IMR-90 (cell line): Measurements from ENCODE around the gene PRKN. TPM values are rescaled to one million over a fixed set of nuclear protein-coding genes. Genes with fewer than 3 reads are reported as not detected.

Experiments
- ATAC-seq: fragments of 200-7000 bp; cut with Tn5 transposase; 2 replicates; pipeline ENCODE4 v1.9.1; 2020; ENCODE audit warnings: low read depth, mild to moderate bottlenecking, moderate library complexity
- BruUV-seq: library from RNA; stranded (reverse); fragments of 400-500 nt; replicated peaks from 2 replicates; lab custom pipeline; 2021; lab: Mats Ljungman, UMichigan
- CTCF ChIA-PET: fragments of 300-600 bp; formaldehyde crosslinking; extraction: SDS; loops from one replicate; lab custom pipeline; 2021; ENCODE audit warnings: antibody characterized with exemption; lab: Yijun Ruan, JAX
- POLR2A ChIA-PET: fragments of 300-600 bp; sonication (Branson Sonifier 250); formaldehyde crosslinking; loops from one replicate; lab custom pipeline; 2022; ENCODE audit warnings: antibody characterized with exemption; ENCODE audit not compliant: unreplicated experiment; lab: Charles Lee
- DNase-seq: peaks from one replicate; pipeline ENCODE4 v3.0.0; 2013
- H2AFZ ChIP-seq: replicated peaks from 2 replicates; pipeline ENCODE3; 2013; ENCODE audit warnings: low read length, mild to moderate bottlenecking; ENCODE audit not compliant: poor library complexity
- H2AK5ac ChIP-seq: 2 replicates; pipeline ENCODE4 v1.6.1; 2013; ENCODE audit warnings: low read depth, low read length, inconsistent platforms
- H2AK9ac ChIP-seq: replicated peaks from 2 replicates; pipeline ENCODE3; 2013; ENCODE audit warnings: mild to moderate bottlenecking, low read depth, low read length, moderate library complexity; ENCODE audit not compliant: poor library complexity
- H2BK120ac ChIP-seq: 2 replicates; pipeline ENCODE4 v1.6.1; 2013; ENCODE audit warnings: low read depth, low read length, inconsistent platforms
- H2BK15ac ChIP-seq: 3 replicates; pipeline ENCODE4 v1.6.1; 2013; ENCODE audit warnings: low read depth, low read length, inconsistent platforms
- H2BK20ac ChIP-seq: 2 replicates; pipeline ENCODE4 v1.6.1; 2013; ENCODE audit warnings: low read depth, mild to moderate bottlenecking, inconsistent platforms, low read length, moderate library complexity
- H2BK5ac ChIP-seq: 2 replicates; pipeline ENCODE4 v1.6.1; 2013; ENCODE audit warnings: mild to moderate bottlenecking, low read depth, low read length, inconsistent platforms; ENCODE audit not compliant: poor library complexity, severe bottlenecking
- H3K14ac ChIP-seq: replicated peaks from 2 replicates; pipeline ENCODE4 v1.6.1; 2013; ENCODE audit warnings: low read depth, low read length, inconsistent platforms
- H3K18ac ChIP-seq: 2 replicates; pipeline ENCODE4 v1.6.1; 2013; ENCODE audit warnings: low read depth, low read length, control low read depth
- H3K23ac ChIP-seq: 2 replicates; pipeline ENCODE4 v1.6.1; 2013; ENCODE audit warnings: low read depth, low read length, inconsistent platforms
- H3K27ac ChIP-seq: 2 replicates; pipeline ENCODE4 v1.5.1; 2013; ENCODE audit warnings: mild to moderate bottlenecking, control low read depth, low read length; ENCODE audit not compliant: insufficient read depth
- H3K27me3 ChIP-seq: 2 replicates; pipeline ENCODE4 v1.6.1; 2013; ENCODE audit warnings: low read length; ENCODE audit not compliant: control insufficient read depth, insufficient read depth
- H3K36me3 ChIP-seq: 2 replicates; pipeline ENCODE4 v1.6.1; 2013; ENCODE audit warnings: low read length, mixed read lengths; ENCODE audit not compliant: control insufficient read depth, insufficient read depth
- H3K4ac ChIP-seq: 2 replicates; pipeline ENCODE4 v1.6.1; 2013; ENCODE audit warnings: low read depth, low read length, inconsistent platforms
- H3K4me1 ChIP-seq: 2 replicates; pipeline ENCODE4 v1.6.1; 2013; ENCODE audit warnings: low read length, mixed read lengths; ENCODE audit not compliant: control insufficient read depth, insufficient read depth
- H3K4me2 ChIP-seq: 2 replicates; pipeline ENCODE4 v1.6.1; 2013; ENCODE audit warnings: low read depth, mild to moderate bottlenecking, control low read depth, low read length, moderate library complexity
- H3K4me3 ChIP-seq: 2 replicates; pipeline ENCODE4 v1.5.1; 2013; ENCODE audit warnings: low read depth, mild to moderate bottlenecking, control low read depth, low read length, moderate library complexity; ENCODE audit not compliant: insufficient read depth
- H3K56ac ChIP-seq: 2 replicates; pipeline ENCODE4 v1.6.1; 2013; ENCODE audit warnings: low read length, inconsistent platforms; ENCODE audit not compliant: insufficient read depth; ENCODE audit errors: extremely low read depth
- H3K79me1 ChIP-seq, 2 experiments: 2 replicates each; pipeline ENCODE4 v1.6.1; 2013; ENCODE audit warnings: low read length in 2 of 2, inconsistent platforms in 1 of 2, low read depth in 1 of 2
- H3K9ac ChIP-seq: 2 replicates; pipeline ENCODE4 v1.6.1; 2013; ENCODE audit warnings: low read depth, low read length, control low read depth
- H3K9me1 ChIP-seq: 2 replicates; pipeline ENCODE4 v1.6.1; 2013; ENCODE audit warnings: low read length, inconsistent platforms; ENCODE audit not compliant: insufficient read depth
- H3K9me3 ChIP-seq: 2 replicates; pipeline ENCODE4 v1.6.1; 2013; ENCODE audit warnings: low read length; ENCODE audit not compliant: control insufficient read depth, insufficient read depth
- H4K20me1 ChIP-seq: 2 replicates; pipeline ENCODE4 v1.6.1; 2013; ENCODE audit warnings: low read length, inconsistent platforms; ENCODE audit not compliant: insufficient read depth
- H4K5ac ChIP-seq: 2 replicates; pipeline ENCODE4 v1.6.1; 2013; ENCODE audit warnings: mild to moderate bottlenecking, low read depth, low read length, control low read depth
- H4K8ac ChIP-seq, 2 experiments: 2 replicates each; pipeline ENCODE4 v1.6.1; 2013; ENCODE audit warnings: low read depth in 2 of 2, low read length in 2 of 2, control low read depth in 1 of 2, inconsistent platforms in 1 of 2
- H4K91ac ChIP-seq: 2 replicates; pipeline ENCODE4 v1.6.1; 2013; ENCODE audit warnings: low read depth, low read length, inconsistent platforms; ENCODE audit not compliant: insufficient read depth
- CEBPB ChIP-seq: IDR thresholded peaks from 2 replicates; pipeline ENCODE4 v1.6.1; 2012; ENCODE audit warnings: low read depth, low read length, improper control_type of control experiment
- MXI1 ChIP-seq: IDR thresholded peaks from 2 replicates; pipeline ENCODE4 v1.6.1; 2012; ENCODE audit warnings: low read depth, mild to moderate bottlenecking, low read length, moderate library complexity, borderline replicate concordance
- RAD21 ChIP-seq: IDR thresholded peaks from 2 replicates; pipeline ENCODE4 v1.6.1; 2012; ENCODE audit warnings: low read length, improper control_type of control experiment
- RCOR1 ChIP-seq: IDR thresholded peaks from 2 replicates; pipeline ENCODE4 v1.6.1; 2012; ENCODE audit warnings: mild to moderate bottlenecking, low read length, improper control_type of control experiment; ENCODE audit not compliant: insufficient replicate concordance
- SMC3 ChIP-seq: fragments of 150-350 bp; IDR thresholded peaks from 2 replicates; pipeline ENCODE4 v1.6.1; 2016; ENCODE audit warnings: low read depth, mild to moderate bottlenecking, antibody characterized with exemption, low read length, moderate library complexity
- WGBS, 2 experiments: methylation state at CpG; one replicate each; pipeline versions ENCODE4 v1.1.5 to v1.1.7; 2013; ENCODE audit warnings: missing lambda C conversion rate in 2 of 2; ENCODE audit not compliant: insufficient read length in 1 of 2; ENCODE audit errors: extremely low coverage in 2 of 2; 5-methylcytosine and 5-hydroxymethylcytosine counted together
- dilution Hi-C: fragments of 300-500 bp; cut with HindIII; formaldehyde crosslinking; loops from one replicate; pipeline ENCODE4 v1.14.3; 2018; ENCODE audit warnings: low sequenced_read_pairs; ENCODE audit not compliant: unreplicated experiment
- in situ Hi-C: fragments of 300-500 bp; cut with MboI; formaldehyde crosslinking; loops from 3 replicates; pipeline ENCODE4 v1.14.3; 2019; ENCODE audit warnings: low sequenced_read_pairs, inconsistent platforms, mixed read lengths
- intact Hi-C: fragments of 100-400 bp; cut with micrococcal nuclease; formaldehyde crosslinking; loops from 2 replicates; pipeline ENCODE4 v1.10.0; 2022
- polyA plus RNA-seq, 3 experiments: library from polyadenylated mRNA; depleted of rRNA; stranded (reverse); fragments of >200 nt; gene quantifications; 2 replicates each; pipeline ENCODE4 v1.2.3, GENCODE V29; 2012; ENCODE audit warnings: low replicate concordance in 1 of 3
- total RNA-seq: library from RNA; depleted of rRNA; stranded (reverse); fragments of >200 nt; gene quantifications from 2 replicates; pipeline ENCODE4 v1.2.3, GENCODE V29; 2012

Gene PRKN
- total and polyA plus RNA-seq, 2 of the 4 experiments (the other 2 are of a cell fraction) = 0.15 to 0.18 TPM

- Histone ChIP-seq H3K56ac (no peak overlapping the region), H3K23ac (no peak overlapping the region), H3K4me3 (no peak overlapping the region), H3K27ac (no peak overlapping the region), H3K9me1 (no peaks in the 10 kb centered on the region), H3K4me1 (no peaks in the 10 kb centered on the region), H2AK9ac (no peak overlapping the region), H2AK5ac (no peak overlapping the region), H2BK120ac (no peak overlapping the region), H4K20me1 (no peaks in the 10 kb centered on the region), H3K4me2 (no peak overlapping the region), H4K8ac (no peak overlapping the region), H3K14ac (no peak overlapping the region), H2BK15ac (no peak overlapping the region), H2AFZ (no peak overlapping the region), H3K18ac (no peak overlapping the region), H3K4ac (no peak overlapping the region), H3K9me3 (peaks cover 4% of the 10 kb centered on the region), H3K79me1 (no peaks in the 10 kb centered on the region), H2BK5ac (no peak overlapping the region), H3K9ac (no peak overlapping the region), H4K5ac (no peak overlapping the region), H2BK20ac (no peak overlapping the region), H3K27me3 (no peaks in the 10 kb centered on the region), H4K91ac (no peak overlapping the region), H3K36me3 (no peaks in the 10 kb centered on the region)
- BruUV-seq = no TSS peak
- in situ Hi-C loops = no loop called here
- DNase-seq (no peak), ATAC-seq (no peak)
- dilution Hi-C loops = no loop called here
- ChIA-PET POLR2A (no interaction called here), CTCF (no interaction called here)
- TF ChIP-seq SMC3 = no peak
- no peak for TF ChIP-seq RAD21
- TF ChIP-seq MXI1 = no peak
- TF ChIP-seq CEBPB = no peak
- no peak for TF ChIP-seq RCOR1
- intact Hi-C loops = no loop called here
- WGBS, 2 experiments = no CpG with 5 or more reads among the region's 2 CpGs
Observed at GRCh38 chr6:162653808-162654207, 73.8 kb downstream of the PRKN start.
